ENCODE results near the gene SETD5. TPM values are rescaled to one million over a fixed set of nuclear protein-coding genes. Genes with fewer than 3 reads are reported as not detected.
A peak's percentile ranks its signal among the peaks of the same experiment; 100 is the strongest.

Gene SETD5
- total RNA-seq, 1 donor from 2014 or later, result 192 TPM

DNA sequence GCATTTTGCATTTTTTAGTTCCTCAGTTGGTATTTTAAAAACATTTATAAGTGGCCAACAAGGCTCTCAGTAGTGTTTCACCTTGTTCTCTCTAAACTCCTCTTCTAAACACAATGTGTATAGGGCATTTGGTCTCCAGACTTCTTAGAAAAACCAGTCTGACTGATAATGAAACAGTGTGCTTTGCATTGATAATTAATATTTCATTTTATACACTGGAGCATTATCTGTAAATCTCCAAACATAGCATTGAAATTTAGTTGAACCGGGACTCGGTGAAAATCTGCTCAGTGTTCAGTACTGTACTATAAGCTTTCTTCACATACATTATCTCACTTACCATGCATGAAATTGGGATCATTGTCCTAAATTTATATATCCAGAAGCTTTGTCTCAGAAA, 53.6 kb downstream of the SETD5 start:
- H3K9me3 Mint-ChIP-seq, result no peaks in the 10 kb centered on the region
- H3K27me3 Mint-ChIP-seq, result no peaks in the 10 kb centered on the region
- peaks cover 35% of the 10 kb centered on the region for H3K36me3 Mint-ChIP-seq
- TF ChIP-seq, protein P1, sequence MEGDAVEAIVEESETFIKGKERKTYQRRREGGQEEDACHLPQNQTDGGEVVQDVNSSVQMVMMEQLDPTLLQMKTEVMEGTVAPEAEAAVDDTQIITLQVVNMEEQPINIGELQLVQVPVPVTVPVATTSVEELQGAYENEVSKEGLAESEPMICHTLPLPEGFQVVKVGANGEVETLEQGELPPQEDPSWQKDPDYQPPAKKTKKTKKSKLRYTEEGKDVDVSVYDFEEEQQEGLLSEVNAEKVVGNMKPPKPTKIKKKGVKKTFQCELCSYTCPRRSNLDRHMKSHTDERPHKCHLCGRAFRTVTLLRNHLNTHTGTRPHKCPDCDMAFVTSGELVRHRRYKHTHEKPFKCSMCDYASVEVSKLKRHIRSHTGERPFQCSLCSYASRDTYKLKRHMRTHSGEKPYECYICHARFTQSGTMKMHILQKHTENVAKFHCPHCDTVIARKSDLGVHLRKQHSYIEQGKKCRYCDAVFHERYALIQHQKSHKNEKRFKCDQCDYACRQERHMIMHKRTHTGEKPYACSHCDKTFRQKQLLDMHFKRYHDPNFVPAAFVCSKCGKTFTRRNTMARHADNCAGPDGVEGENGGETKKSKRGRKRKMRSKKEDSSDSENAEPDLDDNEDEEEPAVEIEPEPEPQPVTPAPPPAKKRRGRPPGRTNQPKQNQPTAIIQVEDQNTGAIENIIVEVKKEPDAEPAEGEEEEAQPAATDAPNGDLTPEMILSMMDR (conservative IDR thresholded peaks at IDR 0.05), result no peak
- no peak overlapping the region for H3K27ac Mint-ChIP-seq
- no peak overlapping the region for H3K4me3 Mint-ChIP-seq
- H3K4me1 Mint-ChIP-seq (ENCODE audit: unreplicated experiment), result no peaks in the 10 kb centered on the region
- DNase-seq (ENCODE audit: extremely low spot score, unreplicated experiment), result no peak

DNA sequence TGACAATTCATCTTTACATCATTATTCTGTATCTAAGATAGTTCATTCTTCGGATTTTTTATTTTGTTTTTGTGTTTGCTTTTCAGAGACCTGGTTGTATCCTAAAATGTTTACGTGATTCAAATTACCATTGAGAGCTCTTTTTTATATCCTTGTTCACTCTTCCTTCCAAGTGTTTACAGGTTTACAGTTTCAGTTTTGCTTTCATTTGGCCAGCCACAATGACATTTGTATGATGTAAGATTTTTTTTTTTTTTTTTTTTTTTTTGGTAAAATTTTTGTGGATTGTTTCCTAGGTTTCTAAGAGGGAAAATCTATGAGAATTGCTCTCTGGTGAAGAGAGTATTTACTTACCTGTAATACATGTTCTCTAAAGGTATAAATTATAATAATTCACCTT, 55.0 kb downstream of the SETD5 start:
- no peak for DNase-seq (ENCODE audit: extremely low spot score, unreplicated experiment)
- TF ChIP-seq, protein P1 (conservative IDR thresholded peaks at IDR 0.05), result no peak
- H3K27ac Mint-ChIP-seq, result peak overlapping the region; percentile 35
- H3K9me3 Mint-ChIP-seq, result no peaks in the 10 kb centered on the region
- H3K27me3 Mint-ChIP-seq, result no peaks in the 10 kb centered on the region
- H3K36me3 Mint-ChIP-seq, result peaks cover 32% of the 10 kb centered on the region
- no peaks in the 10 kb centered on the region for H3K4me1 Mint-ChIP-seq (ENCODE audit: unreplicated experiment)
- H3K4me3 Mint-ChIP-seq, result no peak overlapping the region

DNA sequence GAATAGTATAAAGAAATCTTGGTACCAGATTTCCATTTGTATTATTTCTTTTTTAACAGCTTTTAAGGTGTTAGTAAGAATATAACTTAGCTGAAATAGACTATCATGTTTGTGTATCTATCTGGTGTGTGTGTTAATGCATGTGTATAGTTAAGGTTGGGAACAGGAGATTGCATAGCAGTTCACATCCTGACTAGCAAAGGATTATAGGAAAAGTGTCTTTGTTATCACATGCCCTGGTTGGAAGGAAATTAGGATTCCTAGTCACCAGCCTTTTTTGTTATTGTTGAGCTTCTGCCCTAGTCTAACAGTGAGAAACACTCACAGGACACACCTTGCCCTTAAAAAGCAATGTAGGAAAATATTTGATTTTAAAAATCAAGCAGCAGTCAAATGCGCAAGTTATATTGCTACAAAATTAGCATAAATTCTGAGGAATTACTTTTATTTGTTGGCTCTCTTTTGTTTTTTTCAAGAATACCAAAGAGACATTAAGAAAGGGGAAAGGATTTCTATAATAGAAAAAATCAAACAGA, 58.2 kb downstream of the SETD5 start:
- Mint-ChIP-seq H3K27me3 (no peaks in the 10 kb centered on the region), H3K4me3 (no peak overlapping the region), H3K27ac (no peak overlapping the region), H3K36me3 (peaks cover 22% of the 10 kb centered on the region), H3K4me1 (ENCODE audit: unreplicated experiment) (no peaks in the 10 kb centered on the region), H3K9me3 (no peaks in the 10 kb centered on the region)
- no peak for DNase-seq (ENCODE audit: extremely low spot score, unreplicated experiment)
- TF ChIP-seq, protein P1 (conservative IDR thresholded peaks at IDR 0.05), result no peak

DNA sequence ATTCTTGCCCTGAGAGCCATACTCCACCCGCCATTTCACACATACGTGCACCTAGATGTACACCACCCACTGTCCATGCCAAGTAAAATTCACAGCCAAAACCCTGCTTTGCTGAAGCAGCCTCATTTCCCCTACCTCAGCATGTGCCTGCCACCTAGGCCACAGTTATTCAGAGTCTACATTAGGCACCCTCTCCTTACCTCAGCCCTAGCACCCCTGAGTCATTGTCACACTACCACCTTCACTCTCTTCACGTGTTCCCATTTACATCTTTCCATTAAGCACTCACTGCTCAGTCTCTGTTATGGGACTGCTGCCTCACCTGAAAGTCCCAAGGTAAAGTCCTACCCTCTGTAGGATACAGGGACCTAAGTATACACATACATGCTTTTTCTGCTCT, 70.0 kb downstream of the SETD5 start:
- no peaks in the 10 kb centered on the region for H3K27me3 Mint-ChIP-seq
- TF ChIP-seq, protein P1 (conservative IDR thresholded peaks at IDR 0.05), result no peak
- H3K4me3 Mint-ChIP-seq, result no peak overlapping the region
- H3K4me1 Mint-ChIP-seq (ENCODE audit: unreplicated experiment), result no peaks in the 10 kb centered on the region
- H3K27ac Mint-ChIP-seq, result peak overlapping the region; percentile 18
- peaks cover 52% of the 10 kb centered on the region for H3K36me3 Mint-ChIP-seq
- no peaks in the 10 kb centered on the region for H3K9me3 Mint-ChIP-seq
- no peak for DNase-seq (ENCODE audit: extremely low spot score, unreplicated experiment)

DNA sequence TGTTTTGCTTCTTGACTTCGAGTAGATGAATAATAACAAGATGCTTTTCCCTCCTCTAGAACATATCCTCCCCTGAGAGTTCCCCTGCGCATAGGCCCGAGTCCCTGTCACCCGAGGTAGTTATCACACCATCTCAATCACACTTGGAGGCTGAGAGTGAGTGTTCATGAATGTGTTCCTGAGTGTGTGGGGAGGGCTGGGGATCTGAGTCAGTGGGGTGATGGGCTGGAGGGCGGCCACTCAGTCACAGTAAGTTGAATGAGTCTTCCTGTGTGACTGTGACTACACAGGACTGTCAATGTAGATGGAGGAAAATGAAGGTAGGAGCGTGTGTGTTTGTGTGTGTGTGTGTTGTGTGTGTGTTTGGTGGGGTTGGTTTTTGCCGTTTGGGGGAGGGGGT, 71.0 kb downstream of the SETD5 start:
- peaks cover 60% of the 10 kb centered on the region for H3K36me3 Mint-ChIP-seq
- H3K9me3 Mint-ChIP-seq, result no peaks in the 10 kb centered on the region
- no peaks in the 10 kb centered on the region for H3K27me3 Mint-ChIP-seq
- H3K4me3 Mint-ChIP-seq, result no peak overlapping the region
- TF ChIP-seq, protein P1 (conservative IDR thresholded peaks at IDR 0.05), result no peak
- peak overlapping the region; percentile 3 for H3K27ac Mint-ChIP-seq
- no peak for DNase-seq (ENCODE audit: extremely low spot score, unreplicated experiment)
- no peaks in the 10 kb centered on the region for H3K4me1 Mint-ChIP-seq (ENCODE audit: unreplicated experiment)

DNA sequence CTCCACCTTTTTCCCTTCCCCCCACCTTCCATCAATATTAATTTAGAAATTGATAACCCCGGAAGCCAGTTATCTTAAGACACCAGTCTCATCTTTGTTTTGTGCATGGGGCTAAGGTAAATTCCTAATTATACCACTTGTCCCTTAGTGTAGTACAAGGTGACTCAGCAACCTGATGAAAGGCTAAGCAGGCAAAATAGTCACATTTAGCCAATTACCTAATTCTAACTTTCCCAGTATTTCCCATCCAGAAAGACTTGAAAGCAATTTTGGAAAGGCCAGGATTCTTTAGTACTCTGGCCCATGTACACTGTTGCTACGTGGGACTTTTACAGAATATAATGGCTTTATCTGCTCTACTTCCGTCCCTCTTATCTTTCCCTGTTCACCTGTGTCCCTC, 72.6 kb downstream of the SETD5 start:
- Mint-ChIP-seq H3K9me3 (no peaks in the 10 kb centered on the region), H3K36me3 (peaks cover 59% of the 10 kb centered on the region), H3K4me1 (ENCODE audit: unreplicated experiment) (no peaks in the 10 kb centered on the region), H3K27me3 (no peaks in the 10 kb centered on the region), H3K27ac (no peak overlapping the region), H3K4me3 (no peak overlapping the region)
- no peak for DNase-seq (ENCODE audit: extremely low spot score, unreplicated experiment)
- TF ChIP-seq, protein P1 (conservative IDR thresholded peaks at IDR 0.05), result no peak
